HTR-8/SVneo (cell line): ENCODE results near the gene AKAP17A.
"Not testable (repeated sequence)": the region's sequence is repeated elsewhere in the genome, so short reads cannot be mapped to it uniquely, and the experiment has no call there.

Experiments
- DNase-seq: peaks from one replicate; pipeline ENCODE4 v3.0.0; 2011; ENCODE audit warnings: low spot score, mixed read lengths; ENCODE audit not compliant: insufficient read length
- FAIRE-seq: peaks from 2 replicates; lab custom pipeline; 2011; peaks lifted over from hg19 to GRCh38; lab: Jason Lieb, UNC

AKAP17A gene

DNA sequence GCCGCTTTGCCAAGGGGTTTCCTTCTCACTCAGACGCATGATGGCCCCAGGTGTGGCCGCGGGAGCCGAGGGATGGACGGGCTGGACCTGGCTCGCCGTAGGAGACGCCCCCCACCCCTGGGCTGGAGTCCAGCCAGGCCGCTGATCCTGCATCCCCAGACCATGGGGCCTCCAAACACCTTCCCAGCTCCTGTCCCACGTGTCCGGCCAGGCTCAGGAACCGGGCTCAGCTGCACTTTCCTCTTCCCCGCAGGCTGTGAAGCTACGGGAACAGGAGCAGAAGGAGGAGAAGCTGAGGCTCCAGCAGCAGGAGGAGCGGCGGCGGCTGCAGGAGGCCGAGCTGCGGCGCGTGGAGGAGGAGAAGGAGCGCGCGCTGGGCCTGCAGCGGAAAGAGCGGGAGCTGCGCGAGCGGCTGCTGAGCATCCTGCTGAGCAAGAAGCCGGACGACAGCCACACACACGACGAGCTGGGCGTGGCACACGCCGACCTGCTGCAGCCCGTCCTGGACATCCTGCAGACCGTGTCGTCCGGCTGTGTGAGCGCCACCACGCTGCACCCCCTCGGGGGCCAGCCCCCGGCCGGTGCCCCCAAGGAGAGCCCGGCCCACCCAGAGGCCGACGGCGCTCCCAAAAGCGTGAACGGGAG lies 9.1 kb downstream of the AKAP17A start:
- FAIRE-seq: no peak
- DNase-seq: no peak

DNA sequence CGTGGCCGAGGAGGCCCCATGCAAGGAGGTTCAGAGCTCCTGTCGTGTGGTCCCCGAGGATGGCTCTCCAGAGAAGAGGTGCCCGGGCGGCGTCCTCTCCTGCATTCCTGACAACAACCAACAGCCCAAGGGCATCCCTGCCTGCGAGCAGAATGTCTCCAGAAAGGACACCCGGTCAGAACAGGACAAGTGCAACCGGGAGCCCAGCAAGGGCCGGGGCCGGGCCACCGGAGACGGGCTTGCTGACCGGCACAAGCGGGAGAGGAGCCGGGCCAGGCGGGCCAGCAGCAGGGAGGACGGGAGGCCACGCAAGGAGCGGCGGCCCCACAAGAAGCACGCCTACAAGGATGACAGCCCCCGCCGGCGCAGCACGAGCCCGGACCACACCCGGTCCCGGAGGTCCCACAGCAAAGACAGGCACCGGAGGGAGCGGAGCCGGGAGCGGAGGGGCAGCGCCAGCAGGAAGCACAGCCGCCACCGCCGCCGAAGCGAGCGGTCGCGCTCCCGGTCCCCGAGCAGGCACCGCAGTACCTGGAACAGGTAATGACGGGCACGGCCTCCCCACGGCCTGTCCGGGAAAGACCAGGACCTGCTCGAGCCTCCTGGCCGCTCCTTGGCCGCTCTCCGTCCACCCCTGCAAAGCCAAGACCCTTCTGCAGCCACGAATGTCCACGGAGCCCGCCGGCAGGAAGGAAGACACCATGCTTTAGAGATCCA lies 9.8 kb downstream of the AKAP17A start:
- DNase-seq (no peak), FAIRE-seq (no peak)

DNA sequence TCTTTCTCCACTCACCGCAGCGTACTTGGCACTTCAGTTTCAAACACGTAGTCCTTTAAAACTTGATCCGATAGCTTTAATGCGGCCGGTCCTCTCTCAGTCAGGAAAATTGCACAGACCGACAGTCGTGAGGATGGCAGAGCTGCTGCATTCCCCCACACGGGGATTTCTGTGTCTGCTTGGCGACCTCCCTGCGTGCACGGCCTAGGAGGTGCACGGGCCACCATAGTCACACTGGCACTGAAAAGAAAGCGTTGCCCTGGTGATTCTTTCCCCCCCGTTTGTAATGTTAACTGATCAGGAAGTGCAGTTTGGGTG lies 10.3 kb downstream of the AKAP17A start:
- DNase-seq (no peak), FAIRE-seq (no peak)

DNA sequence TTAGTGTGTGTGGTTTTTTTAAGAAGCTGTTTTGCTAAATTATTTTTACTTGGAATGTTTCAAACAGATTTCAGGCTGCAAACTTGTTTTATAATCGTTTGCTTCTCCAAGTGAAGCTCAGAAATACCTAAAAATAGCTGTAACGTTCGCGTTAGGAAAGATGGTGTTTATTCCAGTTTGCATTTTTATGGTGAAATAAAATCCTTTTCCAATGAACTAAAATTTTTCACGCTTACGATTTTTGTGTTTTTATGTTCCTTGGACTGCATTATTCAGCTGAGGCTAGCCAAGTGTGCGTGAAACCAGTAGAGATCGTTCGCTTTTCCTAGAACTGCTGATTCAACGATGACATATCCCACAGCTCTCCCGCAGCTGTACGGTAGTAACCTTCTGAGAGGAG lies 10.9 kb downstream of the AKAP17A start:
- DNase-seq (no peak), FAIRE-seq (no peak)

DNA sequence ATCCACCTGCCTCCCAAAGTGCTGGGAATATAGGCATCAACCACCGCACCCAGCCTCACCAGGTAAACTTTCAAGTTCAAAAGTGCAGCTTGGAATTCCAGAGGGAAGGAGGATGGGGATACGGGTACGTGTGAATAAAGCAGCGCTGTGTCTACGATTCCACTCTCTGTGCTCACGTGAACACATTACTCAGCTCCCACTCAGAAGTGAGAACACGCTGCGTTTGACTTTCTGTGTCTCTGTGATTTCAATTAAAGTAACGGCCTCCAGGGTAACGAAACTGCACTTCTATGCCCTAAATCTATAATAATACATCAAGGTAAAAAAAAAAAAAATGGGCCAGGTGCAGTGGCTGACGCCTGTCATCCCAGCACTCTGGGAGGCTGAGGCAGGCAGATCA lies 15.1 kb downstream of the AKAP17A start:
- FAIRE-seq: no peak
- no peak for DNase-seq

DNA sequence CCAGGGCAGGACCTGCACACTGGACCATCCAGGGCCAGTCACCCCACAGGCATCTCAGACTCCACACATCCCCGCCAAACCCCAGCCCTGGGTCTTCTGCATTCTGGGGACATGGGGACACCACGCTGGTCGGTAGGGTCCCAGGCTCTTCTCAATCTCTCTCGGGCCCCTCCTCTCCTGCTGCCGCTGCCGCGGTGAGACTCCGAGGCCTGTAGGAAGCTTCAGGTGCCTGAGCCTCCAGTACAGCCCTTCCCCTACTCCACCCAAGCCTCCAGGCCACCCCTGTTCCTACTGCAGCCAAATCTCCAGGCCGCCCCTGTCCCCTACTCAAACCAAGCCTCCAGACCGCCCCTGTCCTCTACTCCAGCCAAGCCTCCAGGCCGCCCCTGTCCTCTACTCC lies 17.9 kb downstream of the AKAP17A start:
- DNase-seq: no peak
- FAIRE-seq: no peak

DNA sequence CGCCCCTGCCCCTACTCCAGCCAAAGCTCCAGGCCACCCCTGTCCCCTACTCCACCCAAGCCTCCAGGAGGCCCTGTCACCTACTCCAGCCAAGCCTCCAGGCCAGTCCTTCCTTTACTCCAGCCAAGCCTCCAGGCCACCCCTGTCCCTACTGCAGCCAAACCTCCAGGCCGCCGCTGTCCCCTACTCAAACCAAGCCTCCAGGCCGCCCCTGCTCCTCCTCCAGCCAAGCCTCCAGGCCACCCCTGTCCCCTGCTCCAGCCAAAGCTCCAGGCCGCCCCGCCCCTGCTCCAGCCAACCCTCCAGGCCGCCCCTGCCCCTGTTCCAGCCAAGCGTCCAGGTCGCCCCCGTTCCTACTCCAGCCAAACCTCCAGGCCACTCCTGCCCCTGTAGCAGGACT lies 18.4 kb downstream of the AKAP17A start:
- FAIRE-seq (no peak), DNase-seq (no peak)

DNA sequence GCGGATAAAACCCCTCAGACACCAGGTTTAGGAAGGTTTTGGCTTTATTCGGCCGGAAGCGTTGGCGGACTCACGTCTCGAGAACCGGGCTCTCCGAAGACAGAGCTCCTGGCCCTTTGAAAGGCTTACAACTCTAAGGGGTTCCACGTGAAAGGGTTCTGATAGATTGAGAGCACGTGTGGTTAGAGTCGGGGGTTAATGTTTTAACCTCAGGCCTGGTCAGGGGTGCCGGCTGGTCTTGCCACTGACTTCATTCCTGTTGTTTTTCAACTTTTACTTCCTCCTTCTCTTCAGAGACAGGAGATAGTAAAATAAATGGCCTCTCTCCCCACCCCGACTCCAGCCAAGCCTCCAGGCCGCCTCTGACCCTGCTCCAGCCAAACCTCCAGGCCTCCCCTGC lies 18.8 kb downstream of the AKAP17A start:
- FAIRE-seq: no peak

DNA sequence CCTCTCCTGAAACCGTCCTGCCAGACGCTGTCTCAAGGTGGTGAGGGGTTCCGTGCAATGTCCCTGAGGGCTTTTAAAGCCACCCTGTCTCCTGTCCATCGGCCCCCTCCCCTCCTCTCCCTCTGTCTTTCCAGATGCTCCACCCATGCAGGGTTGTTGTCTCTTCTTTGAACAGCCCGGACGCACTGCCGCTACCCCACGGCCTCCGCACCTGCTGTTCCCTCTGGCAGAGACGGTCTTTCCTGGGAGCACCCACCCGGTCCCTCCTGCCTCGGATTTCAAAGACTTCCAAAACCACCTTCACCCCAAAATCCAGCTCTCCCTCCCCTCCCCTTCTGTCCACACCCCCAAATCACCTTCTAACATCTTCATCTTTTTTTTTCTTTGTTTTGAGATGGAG lies 19.3 kb downstream of the AKAP17A start:
- FAIRE-seq (no peak), DNase-seq (no peak)

More for the DNA sequence above, 18.8 kb downstream of the AKAP17A start:
- no peak for DNase-seq

DNA sequence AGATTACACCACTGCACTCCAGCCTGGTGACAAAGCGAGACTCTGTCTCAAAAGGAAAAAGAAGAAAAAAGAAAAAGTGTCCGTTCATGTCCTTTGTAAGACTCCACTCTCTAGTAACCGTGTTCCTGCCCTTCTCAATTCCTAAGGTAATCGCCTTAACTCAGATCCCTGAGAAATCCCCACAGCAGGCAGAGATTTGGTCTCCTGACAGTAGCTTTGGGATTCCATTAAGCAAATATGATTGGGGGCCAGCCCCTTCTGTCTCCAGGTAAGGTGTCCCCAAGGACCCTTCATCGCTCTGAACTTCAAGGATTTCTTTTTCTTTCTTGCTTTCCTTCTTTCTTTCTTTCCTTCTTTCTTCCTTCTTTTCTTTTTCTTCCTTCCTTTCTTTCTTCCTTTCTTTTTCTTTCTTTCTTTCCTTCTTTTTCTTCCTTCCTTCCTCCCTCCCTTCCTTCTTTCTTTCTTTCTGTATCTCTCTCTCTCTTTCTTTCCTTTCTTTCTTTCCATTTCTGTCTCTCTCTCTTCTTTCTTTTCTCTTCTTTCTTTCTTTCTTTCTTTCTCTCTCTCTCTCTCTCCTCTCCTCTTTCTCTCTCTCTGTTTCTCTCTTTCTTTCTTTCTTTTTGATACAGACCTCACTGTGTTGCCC lies 21.4 kb downstream of the AKAP17A start:
- FAIRE-seq (no peak), DNase-seq (no peak)

DNA sequence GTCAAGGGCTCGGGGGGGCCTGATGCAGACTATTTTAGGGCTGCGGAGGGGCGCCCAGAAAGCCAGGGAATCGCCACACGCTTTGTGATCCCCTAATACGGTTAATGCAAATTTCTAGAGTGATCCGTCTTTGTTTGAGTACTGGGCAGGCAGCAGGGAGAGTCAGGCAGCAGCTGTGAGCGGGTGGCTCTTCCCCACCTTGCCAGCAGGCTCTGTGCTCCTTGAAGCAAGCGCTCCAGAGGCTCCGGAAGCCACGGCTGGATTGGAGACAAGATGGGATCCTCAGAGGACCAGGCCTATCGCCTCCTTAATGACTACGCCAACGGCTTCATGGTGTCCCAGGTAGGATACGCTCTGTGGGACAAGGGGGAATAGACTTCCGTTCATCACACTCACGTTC lies 23.5 kb downstream of the AKAP17A start, which contains the start of gene ASMT:
ASMT (plus strand) TSS at position 133 of the 400 bp plus-strand sequence; CDS start at position 274, 141 bp downstream.
- no peak for FAIRE-seq
- DNase-seq: no peak

DNA sequence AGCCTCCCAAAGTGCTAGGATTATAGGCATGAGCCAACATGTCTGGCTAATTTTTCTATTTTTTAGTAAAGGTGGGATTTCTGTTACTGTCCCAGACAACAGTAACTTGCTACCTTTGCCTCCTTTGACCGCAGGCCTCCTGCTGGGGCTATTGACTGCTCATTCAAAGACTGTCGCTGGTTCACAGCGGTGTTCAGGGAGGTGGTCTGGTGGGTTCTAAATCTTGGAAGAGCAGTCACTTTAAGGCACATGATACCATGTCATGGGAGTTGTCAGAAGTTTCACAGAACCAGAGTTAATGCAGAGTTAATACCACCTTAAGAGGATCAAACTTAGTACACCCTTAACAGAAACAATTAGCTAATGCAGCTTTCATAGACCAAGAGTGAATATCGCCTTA lies 27.3 kb downstream of the AKAP17A start:
- no peak for DNase-seq

DNA sequence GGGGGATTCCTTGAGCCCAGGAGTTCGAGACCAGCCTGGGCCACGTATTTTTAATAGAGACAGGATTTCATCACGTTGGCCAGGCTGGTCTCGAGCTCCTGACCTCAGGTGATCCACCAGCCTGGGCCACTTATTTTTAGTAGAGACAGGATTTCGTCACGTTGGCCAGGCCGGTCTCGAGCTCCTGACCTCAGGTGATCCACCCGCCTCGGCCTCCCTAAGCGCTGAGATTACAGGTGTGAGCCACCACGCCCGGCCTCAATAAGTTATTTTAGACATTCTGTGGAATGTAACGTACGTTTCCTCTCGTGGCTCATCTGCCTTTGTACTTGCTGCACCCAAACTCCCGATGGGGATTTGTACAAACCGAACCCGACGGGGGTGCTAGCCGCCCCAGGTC lies 32.3 kb downstream of the AKAP17A start:
- FAIRE-seq: no peak

More for the DNA sequence above, 27.3 kb downstream of the AKAP17A start:
- FAIRE-seq: no peak

DNA sequence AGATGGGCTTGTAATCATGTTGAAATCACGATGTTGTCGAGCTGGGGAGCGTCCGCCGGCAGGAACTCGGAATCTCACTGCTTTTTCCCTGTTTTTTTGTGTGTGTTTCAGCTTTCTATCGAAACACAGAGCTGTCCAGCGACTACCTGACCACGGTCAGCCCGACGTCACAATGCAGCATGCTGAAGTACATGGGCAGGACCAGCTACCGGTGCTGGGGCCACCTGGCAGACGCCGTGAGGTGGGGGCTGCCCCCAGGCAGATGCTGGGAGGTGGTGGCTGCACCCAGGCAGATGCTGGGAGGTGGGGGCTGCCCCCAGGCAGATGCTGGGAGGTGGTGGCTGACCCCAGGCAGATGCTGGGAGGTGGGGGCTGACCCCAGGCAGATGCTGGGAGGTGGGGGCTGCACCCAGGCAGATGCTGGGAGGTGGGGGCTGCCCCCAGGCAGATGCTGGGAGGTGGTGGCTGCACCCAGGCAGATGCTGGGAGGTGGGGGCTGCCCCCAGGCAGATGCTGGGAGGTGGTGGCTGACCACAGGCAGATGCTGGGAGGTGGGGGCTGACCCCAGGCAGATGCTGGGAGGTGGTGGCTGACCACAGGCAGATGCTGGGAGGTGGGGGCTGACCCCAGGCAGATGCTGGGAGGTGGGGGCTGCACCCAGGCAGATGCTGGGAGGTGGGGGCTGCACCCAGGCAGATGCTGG lies 32.9 kb downstream of the AKAP17A start:
- not testable (repeated sequence) for FAIRE-seq, DNase-seq

More for the DNA sequence above, 32.3 kb downstream of the AKAP17A start:
- DNase-seq: no peak

DNA sequence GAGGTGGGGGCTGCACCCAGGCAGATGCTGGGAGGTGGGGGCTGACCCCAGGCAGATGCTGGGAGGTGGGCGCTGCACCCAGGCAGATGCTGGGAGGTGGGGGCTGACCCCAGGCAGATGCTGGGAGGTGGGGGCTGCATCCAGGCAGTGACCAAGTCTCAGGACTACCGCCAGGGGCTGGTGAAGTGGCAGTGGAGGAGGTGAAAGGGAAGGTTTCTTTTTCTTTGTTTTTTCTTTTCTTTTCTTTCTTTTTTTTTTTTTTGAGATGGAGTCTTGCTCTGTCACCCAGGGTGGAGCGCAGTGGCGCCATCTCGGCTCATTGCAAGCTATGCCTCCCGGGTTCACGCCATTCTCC lies 33.4 kb downstream of the AKAP17A start:
- not testable (repeated sequence) for DNase-seq, FAIRE-seq

DNA sequence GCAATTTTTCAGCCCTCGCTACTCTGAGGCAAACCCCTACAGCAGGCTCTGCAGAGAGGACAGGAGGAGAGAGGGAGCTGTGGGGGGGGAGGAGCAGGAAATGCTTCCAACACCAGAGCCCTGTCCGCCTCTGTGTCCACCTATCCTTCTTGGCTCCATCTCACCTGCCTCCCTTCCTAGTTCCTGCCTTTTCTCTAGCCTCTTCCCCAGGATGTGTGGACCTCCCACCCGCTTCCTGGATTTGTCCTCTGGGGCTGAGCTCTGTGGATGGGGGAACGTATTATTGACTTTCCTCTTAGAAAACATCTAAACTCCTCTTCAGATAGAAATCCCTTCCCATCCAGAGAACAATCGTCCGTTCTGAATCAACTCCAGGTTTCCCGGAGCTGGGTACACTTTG lies 37.8 kb downstream of the AKAP17A start:
- no peak for FAIRE-seq
- no peak for DNase-seq

DNA sequence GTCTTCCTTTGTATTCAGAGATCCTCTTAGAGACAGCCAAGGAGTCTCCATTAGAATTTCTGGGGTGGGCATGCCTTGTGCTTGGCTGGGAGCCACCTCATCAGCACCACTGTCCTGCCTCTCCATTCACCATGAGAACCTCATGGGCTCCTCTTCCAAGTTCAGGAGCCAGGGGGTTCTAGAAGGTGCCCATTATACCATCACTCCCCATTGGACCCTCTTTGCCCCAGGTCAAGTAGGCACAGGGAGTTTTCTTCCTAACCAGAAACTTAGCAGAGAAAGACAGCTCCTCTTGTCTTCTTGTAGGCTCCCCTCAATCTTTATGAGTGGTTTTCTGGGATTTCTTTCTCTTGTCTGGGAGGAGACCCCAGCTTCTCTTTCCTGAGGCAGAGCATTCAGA lies 54.6 kb downstream of the AKAP17A start:
- FAIRE-seq (no peak), DNase-seq (no peak)

DNA sequence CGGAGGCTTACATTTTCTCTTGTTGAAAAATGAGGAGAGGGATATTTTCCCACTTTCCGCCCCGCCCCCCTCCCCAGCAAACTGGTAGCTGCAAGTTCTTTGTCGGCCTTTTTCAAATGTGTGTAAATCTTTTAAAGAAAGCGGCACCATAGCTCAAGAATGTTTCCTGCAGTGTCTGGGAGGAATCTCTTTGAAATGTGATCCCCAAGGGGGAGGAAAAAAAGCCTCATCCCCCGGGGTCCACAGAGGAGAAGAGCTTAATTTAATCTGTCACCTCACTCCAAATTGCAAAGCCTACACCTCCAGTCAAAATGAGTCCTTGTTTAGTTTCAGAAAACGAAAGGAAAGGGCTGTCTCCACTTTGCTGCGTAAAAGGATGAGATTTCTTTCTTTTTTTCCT lies 58.2 kb downstream of the AKAP17A start:
- DNase-seq (no peak), FAIRE-seq (no peak)
